Vagina (tissue), 2 donors: ENCODE data around the gene CFB.

Source experiments
- CTCF ChIP-seq, 3 experiments: fragments of 450-650 bp in 2 of 3; fragments of 200-600 bp in 1 of 3; sonication (generic) in 1 of 3; IDR thresholded peaks; one replicate each; pipeline ENCODE4 v1.5.1; 2017 to 2019; ENCODE audit warnings: antibody characterized with exemption in 3 of 3, mild to moderate bottlenecking in 2 of 3, moderate library complexity in 2 of 3
- POLR2A ChIP-seq, 2 donors: fragments of 450-650 bp; IDR thresholded peaks; one replicate each; pipeline ENCODE4 v1.6.1; 2017; ENCODE audit warnings: antibody characterized with exemption in 2 of 2, mild to moderate bottlenecking in 2 of 2, moderate library complexity in 2 of 2

GRCh38 chr6:31918069-31918720 is 27.7 kb upstream of the CFB start:
- TF ChIP-seq CTCF (IDR thresholded peaks at IDR 0.05) (no peak), POLR2A (IDR thresholded peaks at IDR 0.05) (no peak)
